Measurements from ENCODE around the gene SLC48A1. TPM values are rescaled to one million over a fixed set of nuclear protein-coding genes. Genes with fewer than 3 reads are reported as not detected.

Gene SLC48A1
- total RNA-seq, 1 donor from 2014 or later, result 23.2 TPM

GRCh38 chr12:47783821-47784819 lies 11.1 kb downstream of the SLC48A1 start:
- intact Hi-C loops (cut with DNase I), result no loop called here
- DNase-seq (ENCODE audit: missing footprints), result no peak
- ATAC-seq, result no peak

- intact Hi-C loops (cut with DNase I), result no loop called here
- DNase-seq (ENCODE audit: missing footprints) (no peak), ATAC-seq (no peak)
Measured at GRCh38 chr12:47785036-47785886, 12.2 kb downstream of the SLC48A1 start.

GRCh38 chr12:47785887-47786661 lies 13.0 kb downstream of the SLC48A1 start:
- intact Hi-C loops (cut with DNase I), result no loop called here
- ATAC-seq (no peak), DNase-seq (ENCODE audit: missing footprints) (peak; percentile 15)

GRCh38 chr12:47786662-47787280 lies 13.7 kb downstream of the SLC48A1 start:
- DNase-seq (ENCODE audit: missing footprints), result no peak
- ATAC-seq, result no peak
- intact Hi-C loops (cut with DNase I), result no loop called here

GRCh38 chr12:47787596-47788319 lies 14.7 kb downstream of the SLC48A1 start:
- intact Hi-C loops (cut with DNase I), result no loop called here
- DNase-seq (ENCODE audit: missing footprints) (no peak), ATAC-seq (no peak)

- peak; percentile 22 for DNase-seq (ENCODE audit: missing footprints)
- no peak for ATAC-seq
- intact Hi-C loops (cut with DNase I), result no loop called here
Measured at GRCh38 chr12:47789141-47789540, 16.1 kb downstream of the SLC48A1 start.

- DNase-seq (ENCODE audit: missing footprints), result peak; percentile 64
- intact Hi-C loops (cut with DNase I), result no loop called here
Measured at GRCh38 chr12:47789712-47790489, 16.9 kb downstream of the SLC48A1 start.

GRCh38 chr12:47790676-47791350 lies 17.8 kb downstream of the SLC48A1 start:
- ATAC-seq, result no peak
- intact Hi-C loops (cut with DNase I), result no loop called here
- no peak for DNase-seq (ENCODE audit: missing footprints)

More at GRCh38 chr12:47789712-47790489, 16.9 kb downstream of the SLC48A1 start:
- no peak for ATAC-seq

GRCh38 chr12:47791351-47791746 lies 18.3 kb downstream of the SLC48A1 start:
- intact Hi-C loops (cut with DNase I), result no loop called here
- no peak for ATAC-seq
- no peak for DNase-seq (ENCODE audit: missing footprints)

- no peak for ATAC-seq
- DNase-seq (ENCODE audit: missing footprints), result no peak
Measured at GRCh38 chr12:47791874-47792273, 18.8 kb downstream of the SLC48A1 start.

GRCh38 chr12:47793015-47793681 lies 20.1 kb downstream of the SLC48A1 start:
- intact Hi-C loops (cut with DNase I), result no loop called here
- DNase-seq (ENCODE audit: missing footprints) (no peak), ATAC-seq (no peak)

More at GRCh38 chr12:47791874-47792273, 18.8 kb downstream of the SLC48A1 start:
- intact Hi-C loops (cut with DNase I), result no loop called here

- ATAC-seq (no peak), DNase-seq (ENCODE audit: missing footprints) (no peak)
- intact Hi-C loops (cut with DNase I), result no loop called here
Measured at GRCh38 chr12:47794679-47795078, 21.6 kb downstream of the SLC48A1 start.

- DNase-seq (ENCODE audit: missing footprints), result no peak
- intact Hi-C loops (cut with DNase I), result no loop called here
Measured at GRCh38 chr12:47795121-47795813, 22.2 kb downstream of the SLC48A1 start.

GRCh38 chr12:47795814-47796411 lies 22.9 kb downstream of the SLC48A1 start:
- intact Hi-C loops (cut with DNase I), result no loop called here
- no peak for ATAC-seq
- DNase-seq (ENCODE audit: missing footprints), result no peak

More at GRCh38 chr12:47795121-47795813, 22.2 kb downstream of the SLC48A1 start:
- no peak for ATAC-seq

GRCh38 chr12:47797441-47797840 lies 24.4 kb downstream of the SLC48A1 start:
- intact Hi-C loops (cut with DNase I), result loop anchor here (1.0 kb wide), 1 partner anchor 40 kb away; no protein-coding TSS in a partner anchor
- ATAC-seq, result peak; percentile 18
- no peak for DNase-seq (ENCODE audit: missing footprints)

Data from Right ventricle myocardium inferior (tissue), 1 donor.